Right cardiac atrium (tissue), 5 donors: ENCODE data around the gene GRM1. TPM values are rescaled to one million over a fixed set of nuclear protein-coding genes. Genes with fewer than 3 reads are reported as not detected.

Experiments
- ATAC-seq, 2 donors: fragments of 200-7000 bp; cut with Tn5 transposase; one replicate each; pipeline versions ENCODE4 v1.8.0 to v1.9.1; 2020; ENCODE audit warnings: moderate library complexity in 2 of 2, mild to moderate bottlenecking in 1 of 2
- DNase-seq, 3 donors: peaks; one replicate each; pipeline ENCODE4 v3.0.0-alpha.2; 2020
- H3K27ac ChIP-seq: one replicate; pipeline ENCODE4 v1.5.1; 2013; ENCODE audit warnings: mild to moderate bottlenecking, low read length, control low read depth, moderate library complexity
- H3K27me3 ChIP-seq: one replicate; pipeline ENCODE4 v1.6.1; 2013; ENCODE audit not compliant: control insufficient read depth, insufficient read depth
- H3K4me1 ChIP-seq: one replicate; pipeline ENCODE4 v1.6.1; 2013; ENCODE audit warnings: low read length; ENCODE audit not compliant: control insufficient read depth, insufficient read depth
- H3K4me3 ChIP-seq: one replicate; pipeline ENCODE4 v1.5.1; 2013; ENCODE audit warnings: low read length, control low read depth
- H3K9me3 ChIP-seq: one replicate; pipeline ENCODE4 v1.6.1; 2013; ENCODE audit warnings: low read length; ENCODE audit not compliant: control insufficient read depth
- WGBS: extraction: QIAGEN DNeasy Blood & Tissue Kit; methylation state at CpG from one replicate; pipeline ENCODE4 v1.1.7; 2013; 5-methylcytosine and 5-hydroxymethylcytosine counted together
- intact Hi-C, 4 donors: fragments of 100-400 bp; cut with DNase I; formaldehyde crosslinking; loops; one replicate each; pipeline versions ENCODE4 v1.11.0 to v1.14.0; 2022 to 2023
- polyA plus RNA-seq: library from polyadenylated mRNA; stranded (reverse); fragments of 200-250 nt; gene quantifications from one replicate; pipeline ENCODE4 v1.2.3, GENCODE V29; 2013
- total RNA-seq, 4 donors: library from RNA; stranded (reverse); fragmentation: NEBNext Ultra II Directional; extraction: Animal tissue kit (Norgen Biotek cat#: 25700); gene quantifications; one replicate each; pipeline ENCODE4 v1.2.1, GENCODE V29; 2021
- donor health status: healthy with polysubstance abuse.
- donor health status: DM: no; HTN: yes; CAD: no.
- donor health status: DM: no; HTN: no; CAD: no.
- donor health status: DM: no; HTN: yes; CAD: no; lungs with severe emphysema.
- donor health status: DM: yes; HTN: yes; CAD: no.

Gene GRM1
- total and polyA plus RNA-seq, 5 donors = 0.02 to 0.89 (median 0.29) TPM

- no peaks in the 10 kb centered on the region for H3K4me1 ChIP-seq
- WGBS = 95% methylated on average over 4 of the region's 4 CpGs
- no peak overlapping the region for H3K4me3 ChIP-seq
- H3K9me3 ChIP-seq = no peaks in the 10 kb centered on the region
- no peaks in the 10 kb centered on the region for H3K27me3 ChIP-seq
- no peak for ATAC-seq
- H3K27ac ChIP-seq = no peak overlapping the region
- intact Hi-C loops = no loop called here
- DNase-seq = no peak
Observed at GRCh38 chr6:146429831-146430230, 401.0 kb downstream of the GRM1 start.

- Histone ChIP-seq H3K4me3 (peak overlapping the region; percentile 30), H3K4me1 (no peaks in the 10 kb centered on the region), H3K27ac (no peak overlapping the region), H3K27me3 (no peaks in the 10 kb centered on the region), H3K9me3 (no peaks in the 10 kb centered on the region)
- WGBS = 11% methylated on average over 59 of the region's 59 CpGs
- intact Hi-C loops = no loop called here
- DNase-seq = peak; percentile 24 to 60 (median 48)
- ATAC-seq = peak; percentile 48 to 50
Observed at GRCh38 chr6:146433881-146434731, 405.2 kb downstream of the GRM1 start.

DNA sequence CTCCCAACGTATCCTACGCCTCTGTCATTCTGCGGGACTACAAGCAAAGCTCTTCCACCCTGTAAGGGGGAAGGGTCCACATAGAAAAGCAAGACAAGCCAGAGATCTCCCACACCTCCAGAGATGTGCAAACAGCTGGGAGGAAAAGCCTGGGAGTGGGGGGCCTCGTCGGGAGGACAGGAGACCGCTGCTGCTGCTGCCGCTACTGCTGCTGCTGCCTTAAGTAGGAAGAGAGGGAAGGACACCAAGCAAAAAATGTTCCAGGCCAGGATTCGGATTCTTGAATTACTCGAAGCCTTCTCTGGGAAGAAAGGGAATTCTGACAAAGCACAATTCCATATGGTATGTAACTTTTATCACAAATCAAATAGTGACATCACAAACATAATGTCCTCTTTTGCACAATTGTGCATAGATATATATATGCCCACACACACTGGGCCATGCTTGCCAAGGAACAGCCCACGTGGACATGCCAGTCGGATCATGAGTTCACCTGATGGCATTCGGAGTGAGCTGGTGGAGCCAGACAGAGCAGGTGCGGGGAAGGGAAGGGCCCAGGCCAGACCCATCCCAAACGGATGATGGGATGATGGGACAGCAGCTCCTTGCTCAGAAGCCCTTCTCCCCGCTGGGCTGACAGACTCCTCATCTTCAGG, 406.0 kb downstream of the GRM1 start:
- H3K27ac ChIP-seq = no peak overlapping the region
- H3K27me3 ChIP-seq = no peaks in the 10 kb centered on the region
- intact Hi-C loops = no loop called here
- peak overlapping the region; percentile 30 for H3K4me3 ChIP-seq
- peak in 1 of 3 donors; percentile 29 for DNase-seq
- ATAC-seq = peak in 1 of 2 donors; percentile 29
- no peaks in the 10 kb centered on the region for H3K9me3 ChIP-seq
- H3K4me1 ChIP-seq = no peaks in the 10 kb centered on the region
- WGBS = 45% methylated on average over 15 of the region's 15 CpGs

DNA sequence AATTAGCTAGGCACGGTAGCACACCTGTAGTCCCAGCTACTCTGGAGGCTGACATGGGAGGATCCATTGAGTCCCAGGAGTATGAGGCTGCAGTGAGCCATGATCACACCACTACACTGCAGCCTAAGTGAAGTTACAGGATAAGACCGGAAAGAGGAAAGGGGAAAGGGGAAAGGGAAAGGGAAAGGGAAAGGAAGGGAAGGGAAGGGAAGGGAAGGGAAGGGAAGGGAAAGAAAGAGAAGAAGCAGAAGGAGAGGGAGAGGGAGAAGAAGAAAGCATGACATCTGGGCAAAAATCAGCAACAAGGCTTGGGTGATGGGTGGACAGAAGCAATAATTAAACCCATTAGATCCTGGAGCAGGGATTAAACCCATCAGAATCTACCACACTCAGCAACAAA, 413.0 kb downstream of the GRM1 start:
- WGBS = 92% methylated on average over 2 of the region's 2 CpGs
- DNase-seq = no peak
- H3K27me3 ChIP-seq = no peaks in the 10 kb centered on the region
- H3K27ac ChIP-seq = no peak overlapping the region
- H3K4me1 ChIP-seq = no peaks in the 10 kb centered on the region
- H3K9me3 ChIP-seq = no peaks in the 10 kb centered on the region
- intact Hi-C loops = no loop called here
- no peak overlapping the region for H3K4me3 ChIP-seq
- no peak for ATAC-seq

DNA sequence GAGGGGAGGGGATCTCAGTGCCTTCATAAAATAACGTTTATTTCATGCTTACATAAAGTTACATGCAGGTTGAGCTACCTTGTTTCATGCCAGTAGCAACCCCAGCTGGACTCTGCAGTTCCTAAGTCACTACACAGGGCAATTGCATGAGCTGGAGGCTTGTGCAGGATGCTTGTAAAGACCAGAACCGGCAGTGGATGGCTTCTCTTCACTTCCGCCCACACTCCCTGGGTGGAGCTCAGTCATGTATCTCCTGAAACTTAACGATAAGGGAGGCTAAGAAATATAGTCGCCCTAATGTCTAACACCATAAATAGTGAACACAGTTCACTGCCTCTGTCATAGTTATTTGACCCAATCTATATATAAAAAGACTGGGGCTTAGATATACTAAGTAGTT, 415.3 kb downstream of the GRM1 start:
- intact Hi-C loops = no loop called here
- no peak for ATAC-seq

GRCh38 chr6:146445233-146445632, 416.4 kb downstream of the GRM1 start:
- 93% methylated on average over 4 of the region's 4 CpGs for WGBS
- intact Hi-C loops = no loop called here
- Histone ChIP-seq H3K27me3 (no peaks in the 10 kb centered on the region), H3K4me1 (no peaks in the 10 kb centered on the region), H3K4me3 (no peak overlapping the region), H3K9me3 (no peaks in the 10 kb centered on the region), H3K27ac (no peak overlapping the region)
- DNase-seq (no peak), ATAC-seq (no peak)

More for the DNA sequence above, 415.3 kb downstream of the GRM1 start:
- 40% methylated on average over 5 of the region's 5 CpGs for WGBS
- no peak for DNase-seq
- H3K9me3 ChIP-seq = no peaks in the 10 kb centered on the region
- H3K4me1 ChIP-seq = no peaks in the 10 kb centered on the region
- H3K4me3 ChIP-seq = no peak overlapping the region
- no peak overlapping the region for H3K27ac ChIP-seq
- H3K27me3 ChIP-seq = no peaks in the 10 kb centered on the region

DNA sequence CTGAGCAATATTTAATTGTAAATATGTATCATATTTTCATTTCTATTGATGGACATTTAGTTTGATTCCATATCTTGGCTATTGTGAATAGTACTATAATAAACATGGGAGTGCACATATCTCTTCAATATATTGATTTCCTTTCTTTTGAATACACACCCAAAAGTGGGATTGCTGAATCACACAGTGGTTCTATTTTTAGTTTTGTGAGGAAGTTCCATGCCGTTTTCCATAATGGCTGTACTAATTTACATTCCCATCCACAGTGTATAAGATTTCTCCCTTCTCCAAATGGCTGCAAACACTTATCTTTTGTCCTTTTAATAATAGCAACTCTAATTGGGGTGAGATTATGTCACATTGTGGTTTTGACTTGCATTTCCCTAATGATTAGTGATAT, 428.0 kb downstream of the GRM1 start:
- intact Hi-C loops = no loop called here
- no peak overlapping the region for H3K27ac ChIP-seq
- no peaks in the 10 kb centered on the region for H3K4me1 ChIP-seq
- no peak overlapping the region for H3K4me3 ChIP-seq
- no peak for DNase-seq
- WGBS = 23% methylated on average over 1 of the region's 1 CpG
- ATAC-seq = no peak
- no peaks in the 10 kb centered on the region for H3K27me3 ChIP-seq
- H3K9me3 ChIP-seq = no peaks in the 10 kb centered on the region

DNA sequence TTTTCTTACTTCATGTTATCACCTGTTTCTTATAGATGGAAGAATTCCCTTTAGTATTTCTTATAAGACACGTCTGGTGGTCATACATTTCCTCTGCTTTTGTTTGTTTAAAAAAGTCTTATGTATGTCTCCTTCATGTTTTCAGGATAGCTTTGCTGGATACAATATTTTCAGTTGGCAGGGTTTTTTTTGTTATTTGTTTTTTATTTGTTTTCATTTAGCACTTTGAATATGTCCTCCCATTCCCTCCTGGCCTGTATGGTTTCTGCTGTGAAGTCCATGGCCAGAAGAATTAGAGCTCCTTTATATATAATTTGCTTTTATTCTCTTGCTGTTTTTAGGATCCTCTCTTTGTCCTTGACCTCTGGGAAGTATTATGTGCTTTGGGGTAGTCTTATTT, 432.1 kb downstream of the GRM1 start:
- no peak for DNase-seq
- intact Hi-C loops = no loop called here
- H3K9me3 ChIP-seq = no peaks in the 10 kb centered on the region
- H3K27ac ChIP-seq = no peak overlapping the region
- ATAC-seq = no peak
- no peak overlapping the region for H3K4me3 ChIP-seq
- 70% methylated on average over 1 of the region's 1 CpG for WGBS
- H3K27me3 ChIP-seq = no peaks in the 10 kb centered on the region
- no peaks in the 10 kb centered on the region for H3K4me1 ChIP-seq

DNA sequence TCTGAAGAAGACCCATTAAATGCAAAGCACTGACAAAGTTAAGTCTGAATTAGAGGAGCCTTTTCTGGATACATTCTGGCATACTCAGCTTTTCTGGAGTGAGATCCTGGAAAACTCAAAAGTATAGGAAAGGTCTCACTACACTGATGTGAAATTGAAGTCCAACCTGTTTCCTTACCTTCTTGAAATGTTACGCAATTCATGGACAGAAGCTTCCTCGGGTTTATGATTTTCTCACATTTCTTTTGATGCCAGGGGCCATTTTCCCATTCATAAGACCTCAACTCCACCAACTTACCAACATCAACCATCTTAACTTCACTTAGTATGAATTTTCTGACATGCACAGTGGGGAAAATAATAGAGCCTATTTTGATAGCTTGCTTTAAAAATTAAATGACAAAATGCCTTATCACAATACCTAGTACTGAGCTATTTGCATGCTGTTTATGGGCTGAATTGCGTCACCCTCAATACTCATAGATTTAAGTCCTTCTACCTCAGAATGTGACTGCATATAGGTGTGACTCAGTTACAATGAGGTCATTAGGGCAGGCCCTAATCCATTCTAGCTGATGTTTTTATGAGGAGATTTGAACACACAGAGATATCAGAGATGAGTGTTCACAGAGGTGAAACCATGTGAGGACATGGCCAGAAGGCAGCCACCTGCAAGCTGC, 441.4 kb downstream of the GRM1 start:
- Histone ChIP-seq H3K27me3 (no peaks in the 10 kb centered on the region), H3K4me1 (no peaks in the 10 kb centered on the region), H3K9me3 (no peaks in the 10 kb centered on the region), H3K27ac (no peak overlapping the region), H3K4me3 (no peak overlapping the region)
- DNase-seq (no peak), ATAC-seq (no peak)
- 92% methylated on average over 3 of the region's 3 CpGs for WGBS
- intact Hi-C loops = no loop called here

DNA sequence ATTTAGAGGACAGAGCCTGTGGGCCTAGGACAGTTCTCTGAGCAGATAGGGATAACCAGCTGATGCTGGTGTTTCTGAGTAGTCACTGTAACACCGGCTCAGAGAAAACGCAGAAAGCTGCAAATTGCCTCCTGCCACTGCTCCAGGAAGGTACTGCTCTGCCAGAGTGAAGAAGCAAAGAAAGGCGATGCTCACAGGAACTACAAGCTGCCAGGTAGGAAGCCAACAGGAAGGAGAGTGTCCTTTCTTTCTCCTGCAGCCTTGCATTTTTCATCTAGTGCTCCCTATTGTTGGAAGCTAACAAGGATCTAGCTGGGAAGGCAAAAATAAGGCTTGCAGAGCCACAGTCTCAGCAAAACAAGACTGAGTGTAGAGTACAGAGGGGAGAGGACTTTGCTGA, 444.1 kb downstream of the GRM1 start:
- no peaks in the 10 kb centered on the region for H3K9me3 ChIP-seq
- no peak for ATAC-seq

GRCh38 chr6:146481527-146481926, 452.7 kb downstream of the GRM1 start:
- H3K4me1 ChIP-seq = no peaks in the 10 kb centered on the region
- no peaks in the 10 kb centered on the region for H3K9me3 ChIP-seq
- WGBS = 47% methylated on average over 2 of the region's 2 CpGs
- H3K4me3 ChIP-seq = no peak overlapping the region
- H3K27me3 ChIP-seq = no peaks in the 10 kb centered on the region
- no peak for DNase-seq
- H3K27ac ChIP-seq = no peak overlapping the region
- intact Hi-C loops = no loop called here
- no peak for ATAC-seq

More for the DNA sequence above, 444.1 kb downstream of the GRM1 start:
- DNase-seq = no peak
- no peak overlapping the region for H3K27ac ChIP-seq
- H3K4me3 ChIP-seq = no peak overlapping the region
- H3K4me1 ChIP-seq = no peaks in the 10 kb centered on the region
- no peaks in the 10 kb centered on the region for H3K27me3 ChIP-seq
- intact Hi-C loops = no loop called here
- 66% methylated on average over 3 of the region's 3 CpGs for WGBS
